Esophagus squamous epithelium (tissue), 4 donors: Measurements from ENCODE around the gene MIEF1.

Source experiments
- CTCF ChIP-seq, 6 experiments: fragments of 450-650 bp in 4 of 6; fragments of 200-600 bp in 2 of 6; sonication (generic) in 2 of 6; IDR thresholded peaks; one replicate each; pipeline ENCODE4 v1.5.1; 2016 to 2019; ENCODE audit warnings: antibody characterized with exemption in 6 of 6, mild to moderate bottlenecking in 4 of 6, moderate library complexity in 4 of 6
- POLR2A ChIP-seq, 4 donors: fragments of 450-650 bp; IDR thresholded peaks; one replicate each; pipeline ENCODE4 v1.6.1; 2017; ENCODE audit warnings: antibody characterized with exemption in 4 of 4, mild to moderate bottlenecking in 4 of 4, moderate library complexity in 3 of 4

- TF ChIP-seq CTCF (IDR thresholded peaks at IDR 0.05) (no peak), POLR2A (IDR thresholded peaks at IDR 0.05) (no peak)
These were observed 31.4 kb upstream of the MIEF1 start for GRCh38 chr22:39470451-39471291.
